Measurements from ENCODE around the gene SDS.

GRCh38 chr12:113368331-113368730 lies 35.4 kb downstream of the SDS start:
- no peak for TF ChIP-seq EZH2 (IDR thresholded peaks at IDR 0.05; ENCODE audit: low read depth, low read length, severe bottlenecking)
- TF ChIP-seq POLR2A (IDR thresholded peaks at IDR 0.05; ENCODE audit: control extremely low read depth in 1 of 2, low read depth in 2 of 2, low read length in 2 of 2), result no peak
- no peak for TF ChIP-seq CHD2 (IDR thresholded peaks at IDR 0.05; ENCODE audit: low read length)
- no peak for TF ChIP-seq CTCF (IDR thresholded peaks at IDR 0.05; ENCODE audit: control extremely low read depth in 1 of 3, insufficient read depth in 1 of 3, low read depth in 1 of 3, low read length in 3 of 3)
- no peak for TF ChIP-seq E2F6 (IDR thresholded peaks at IDR 0.05)
- TF ChIP-seq EP300 (IDR thresholded peaks at IDR 0.05; ENCODE audit: borderline replicate concordance in 1 of 2, low read depth in 2 of 2, low read length in 2 of 2), result no peak
- TF ChIP-seq CHD1 (IDR thresholded peaks at IDR 0.05; ENCODE audit: low read depth, low read length), result no peak
- no peak for TF ChIP-seq CREB1 (IDR thresholded peaks at IDR 0.05)
- TF ChIP-seq POLR2AphosphoS5 (IDR thresholded peaks at IDR 0.05; ENCODE audit: low read depth, low read length), result no peak
